GM23338 (cell line): ENCODE results near the gene WNT10A. TPM values are rescaled to one million over a fixed set of nuclear protein-coding genes. Genes with fewer than 3 reads are reported as not detected.

ENCODE experiments used
- ATAC-seq: fragments of 200-7000 bp; cut with Tn5 transposase; 3 replicates; pipeline ENCODE4 v1.9.1; 2020
- DNase-seq: peaks from one replicate; pipeline ENCODE4 v3.0.0-alpha.2; 2015; ENCODE audit warnings: low spot score
- H2AFZ ChIP-seq: fragments of 200-600 bp; sonication (generic); 2 replicates; pipeline ENCODE4 v1.8.0; 2016; ENCODE audit warnings: antibody characterized with exemption, mild to moderate bottlenecking, moderate library complexity
- H3F3A ChIP-seq: fragments of 200-600 bp; sonication (generic); replicated peaks from 2 replicates; pipeline ENCODE4 v1.8.0; 2017; ENCODE audit warnings: antibody characterized with exemption, mixed run types, low read depth
- H3K27ac ChIP-seq: fragments of 200-600 bp; sonication (generic); 2 replicates; pipeline ENCODE4 v1.6.1; 2016; ENCODE audit warnings: low read depth
- H3K27me3 ChIP-seq: fragments of 200-600 bp; sonication (generic); 2 replicates; pipeline ENCODE4 v1.8.0; 2016; ENCODE audit warnings: mild to moderate bottlenecking, mixed run types, moderate library complexity; ENCODE audit not compliant: insufficient read depth
- H3K36me3 ChIP-seq: fragments of 200-600 bp; sonication (generic); 2 replicates; pipeline ENCODE4 v1.8.0; 2016; ENCODE audit warnings: mild to moderate bottlenecking; ENCODE audit not compliant: insufficient read depth
- H3K4me1 ChIP-seq: fragments of 200-600 bp; sonication (generic); 2 replicates; pipeline ENCODE4 v1.8.0; 2016; ENCODE audit warnings: mild to moderate bottlenecking, moderate library complexity; ENCODE audit not compliant: insufficient read depth
- H3K4me2 ChIP-seq: fragments of 200-600 bp; sonication (generic); 2 replicates; pipeline ENCODE4 v1.7.1; 2017; ENCODE audit warnings: mixed run types
- H3K4me3 ChIP-seq: fragments of 200-600 bp; sonication (generic); 2 replicates; pipeline ENCODE4 v1.6.1; 2016; ENCODE audit warnings: mixed run types
- H3K79me2 ChIP-seq: fragments of 200-600 bp; sonication (generic); replicated peaks from 2 replicates; pipeline ENCODE4 v1.8.0; 2017; ENCODE audit warnings: mild to moderate bottlenecking; ENCODE audit not compliant: insufficient read depth
- H3K9me2 ChIP-seq: fragments of 200-600 bp; sonication (generic); 2 replicates; pipeline ENCODE4 v1.8.0; 2017; ENCODE audit not compliant: insufficient read depth
- H4K20me1 ChIP-seq: fragments of 200-600 bp; sonication (generic); replicated peaks from 2 replicates; pipeline ENCODE4 v1.8.0; 2017; ENCODE audit warnings: mild to moderate bottlenecking; ENCODE audit not compliant: insufficient read depth
- H3K27ac Mint-ChIP-seq: 2 replicates; pipeline ENCODE4 v1.8.0; 2020; ENCODE audit warnings: inconsistent platforms, mild to moderate bottlenecking, moderate library complexity, mixed read lengths
- H3K27me3 Mint-ChIP-seq: 3 replicates; pipeline ENCODE4 v1.8.0; 2022; ENCODE audit warnings: low read depth, mild to moderate bottlenecking, moderate library complexity, mixed read lengths, inconsistent platforms; ENCODE audit not compliant: insufficient read depth, poor library complexity
- H3K36me3 Mint-ChIP-seq: 3 replicates; pipeline ENCODE4 v1.8.0; 2021; ENCODE audit warnings: low read depth, mild to moderate bottlenecking, inconsistent platforms, moderate library complexity, mixed read lengths
- H3K4me1 Mint-ChIP-seq: 3 replicates; pipeline ENCODE4 v1.8.0; 2020; ENCODE audit warnings: mild to moderate bottlenecking, inconsistent platforms, mixed read lengths
- H3K4me3 Mint-ChIP-seq: 3 replicates; pipeline ENCODE4 v1.8.0; 2021; ENCODE audit warnings: moderate library complexity, mild to moderate bottlenecking, inconsistent platforms, mixed read lengths
- H3K9me3 Mint-ChIP-seq: 3 replicates; pipeline ENCODE4 v1.8.0; 2020; ENCODE audit warnings: moderate library complexity, mild to moderate bottlenecking, inconsistent platforms, mixed read lengths
- CREB1 ChIP-seq: fragments of 250-450 bp; sonication (Bioruptor Pico); IDR thresholded peaks from 2 replicates; pipeline ENCODE4 v1.5.0; 2020; ENCODE audit warnings: low read depth, mild to moderate bottlenecking, moderate library complexity
- ETS1 ChIP-seq: IDR thresholded peaks from 2 replicates; pipeline ENCODE4 v1.6.1; 2016; ENCODE audit warnings: antibody characterized with exemption
- EZH2 ChIP-seq: fragments of 200-600 bp; sonication (generic); IDR thresholded peaks from one replicate; pipeline ENCODE4 v1.8.0; 2017; ENCODE audit warnings: antibody characterized with exemption, mild to moderate bottlenecking, low read depth; ENCODE audit not compliant: unreplicated experiment
- EZH2phosphoT487 ChIP-seq: fragments of 200-600 bp; sonication (generic); IDR thresholded peaks from one replicate; pipeline ENCODE4 v1.8.1; 2018; ENCODE audit warnings: antibody characterized with exemption; ENCODE audit not compliant: unreplicated experiment
- JUNB ChIP-seq: IDR thresholded peaks from one replicate; pipeline ENCODE4 v1.6.1; 2016; ENCODE audit warnings: antibody characterized with exemption; ENCODE audit not compliant: unreplicated experiment
- NANOG ChIP-seq: IDR thresholded peaks from 2 replicates; pipeline ENCODE4 v1.6.1; 2016; ENCODE audit warnings: antibody characterized with exemption, borderline replicate concordance
- POLR2AphosphoS5 ChIP-seq: IDR thresholded peaks from 2 replicates; pipeline ENCODE4 v1.6.1; 2016; ENCODE audit warnings: antibody characterized with exemption, low read depth
- REST ChIP-seq: IDR thresholded peaks from one replicate; pipeline ENCODE4 v1.6.1; 2018; ENCODE audit warnings: antibody characterized with exemption; ENCODE audit not compliant: unreplicated experiment
- ZNF114 ChIP-seq: fragments of 250-450 bp; sonication (Bioruptor Pico); IDR thresholded peaks from 2 replicates; pipeline ENCODE4 v1.5.0; 2020; ENCODE audit warnings: mild to moderate bottlenecking, moderate library complexity
- ZNF331 ChIP-seq: fragments of 250-450 bp; sonication (Bioruptor Pico); IDR thresholded peaks from 2 replicates; pipeline ENCODE4 v1.5.0; 2020; ENCODE audit warnings: low read depth, mild to moderate bottlenecking, moderate library complexity
- polyA plus RNA-seq: library from polyadenylated mRNA; unstranded; fragments of >200 nt; fragmentation: Nextera tagmentation; extraction: Ambion mirVana; gene quantifications from 2 replicates; pipeline ENCODE4 v1.2.1, GENCODE V29; 2016
- total RNA-seq: library from RNA; depleted of rRNA; stranded (reverse); fragments of >200 nt; shearing (Covaris generic); gene quantifications from 2 replicates; pipeline ENCODE4 v1.2.3, GENCODE V29; 2014
- TF ChIP-seq, protein P1 (sequence below), 2 experiments: fragments of 200-600 bp in 1 of 2; sonication (generic) in 1 of 2; conservative IDR thresholded peaks; 2 replicates each; pipeline versions ENCODE4 v1.5.1 to v1.6.1; 2016 to 2017; ENCODE audit warnings: antibody characterized with exemption in 2 of 2, low read depth in 2 of 2, mild to moderate bottlenecking in 2 of 2, moderate library complexity in 1 of 2
- TF ChIP-seq, protein P2 (sequence below): fragments of 250-450 bp; sonication (Bioruptor Pico); IDR thresholded peaks from 2 replicates; pipeline ENCODE4 v1.5.0; 2020; ENCODE audit warnings: mild to moderate bottlenecking, moderate library complexity

The WNT10A gene
- total and polyA plus RNA-seq, 2 experiments from 2014 or later, result not detected

GRCh38 chr2:218839888-218840287, 40.8 kb upstream of the WNT10A start:
- no peak overlapping the region for H3K27ac ChIP-seq
- no peaks in the 10 kb centered on the region for H3F3A ChIP-seq
- H3K4me1 ChIP-seq, result no peaks in the 10 kb centered on the region; the same call in 1 of the 2 replicates
- no peak overlapping the region for H3K4me3 ChIP-seq
- no peaks in the 10 kb centered on the region for H3K79me2 ChIP-seq
- no peak overlapping the region for H2AFZ ChIP-seq
- H3K36me3 Mint-ChIP-seq, result 0 out of 3 replicates have a peak, but pooled peaks cover 2% of the 10 kb centered on the region
- no peak for ATAC-seq
- no peaks in the 10 kb centered on the region for H3K4me1 Mint-ChIP-seq
- H3K9me2 ChIP-seq, result no peaks in the 10 kb centered on the region
- H4K20me1 ChIP-seq, result no peaks in the 10 kb centered on the region
- no peak overlapping the region for H3K4me3 Mint-ChIP-seq
- TF ChIP-seq EZH2, result no peak
- TF ChIP-seq, protein P1, sequence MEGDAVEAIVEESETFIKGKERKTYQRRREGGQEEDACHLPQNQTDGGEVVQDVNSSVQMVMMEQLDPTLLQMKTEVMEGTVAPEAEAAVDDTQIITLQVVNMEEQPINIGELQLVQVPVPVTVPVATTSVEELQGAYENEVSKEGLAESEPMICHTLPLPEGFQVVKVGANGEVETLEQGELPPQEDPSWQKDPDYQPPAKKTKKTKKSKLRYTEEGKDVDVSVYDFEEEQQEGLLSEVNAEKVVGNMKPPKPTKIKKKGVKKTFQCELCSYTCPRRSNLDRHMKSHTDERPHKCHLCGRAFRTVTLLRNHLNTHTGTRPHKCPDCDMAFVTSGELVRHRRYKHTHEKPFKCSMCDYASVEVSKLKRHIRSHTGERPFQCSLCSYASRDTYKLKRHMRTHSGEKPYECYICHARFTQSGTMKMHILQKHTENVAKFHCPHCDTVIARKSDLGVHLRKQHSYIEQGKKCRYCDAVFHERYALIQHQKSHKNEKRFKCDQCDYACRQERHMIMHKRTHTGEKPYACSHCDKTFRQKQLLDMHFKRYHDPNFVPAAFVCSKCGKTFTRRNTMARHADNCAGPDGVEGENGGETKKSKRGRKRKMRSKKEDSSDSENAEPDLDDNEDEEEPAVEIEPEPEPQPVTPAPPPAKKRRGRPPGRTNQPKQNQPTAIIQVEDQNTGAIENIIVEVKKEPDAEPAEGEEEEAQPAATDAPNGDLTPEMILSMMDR (conservative IDR thresholded peaks at IDR 0.05; ENCODE audit: low read depth in 2 of 2), result no peak
- TF ChIP-seq NANOG, result no peak
- no peak for TF ChIP-seq ETS1
- no peak for TF ChIP-seq POLR2AphosphoS5
- no peak for TF ChIP-seq ZNF114 (CRISPR knock-in tag)
- TF ChIP-seq, protein P2, sequence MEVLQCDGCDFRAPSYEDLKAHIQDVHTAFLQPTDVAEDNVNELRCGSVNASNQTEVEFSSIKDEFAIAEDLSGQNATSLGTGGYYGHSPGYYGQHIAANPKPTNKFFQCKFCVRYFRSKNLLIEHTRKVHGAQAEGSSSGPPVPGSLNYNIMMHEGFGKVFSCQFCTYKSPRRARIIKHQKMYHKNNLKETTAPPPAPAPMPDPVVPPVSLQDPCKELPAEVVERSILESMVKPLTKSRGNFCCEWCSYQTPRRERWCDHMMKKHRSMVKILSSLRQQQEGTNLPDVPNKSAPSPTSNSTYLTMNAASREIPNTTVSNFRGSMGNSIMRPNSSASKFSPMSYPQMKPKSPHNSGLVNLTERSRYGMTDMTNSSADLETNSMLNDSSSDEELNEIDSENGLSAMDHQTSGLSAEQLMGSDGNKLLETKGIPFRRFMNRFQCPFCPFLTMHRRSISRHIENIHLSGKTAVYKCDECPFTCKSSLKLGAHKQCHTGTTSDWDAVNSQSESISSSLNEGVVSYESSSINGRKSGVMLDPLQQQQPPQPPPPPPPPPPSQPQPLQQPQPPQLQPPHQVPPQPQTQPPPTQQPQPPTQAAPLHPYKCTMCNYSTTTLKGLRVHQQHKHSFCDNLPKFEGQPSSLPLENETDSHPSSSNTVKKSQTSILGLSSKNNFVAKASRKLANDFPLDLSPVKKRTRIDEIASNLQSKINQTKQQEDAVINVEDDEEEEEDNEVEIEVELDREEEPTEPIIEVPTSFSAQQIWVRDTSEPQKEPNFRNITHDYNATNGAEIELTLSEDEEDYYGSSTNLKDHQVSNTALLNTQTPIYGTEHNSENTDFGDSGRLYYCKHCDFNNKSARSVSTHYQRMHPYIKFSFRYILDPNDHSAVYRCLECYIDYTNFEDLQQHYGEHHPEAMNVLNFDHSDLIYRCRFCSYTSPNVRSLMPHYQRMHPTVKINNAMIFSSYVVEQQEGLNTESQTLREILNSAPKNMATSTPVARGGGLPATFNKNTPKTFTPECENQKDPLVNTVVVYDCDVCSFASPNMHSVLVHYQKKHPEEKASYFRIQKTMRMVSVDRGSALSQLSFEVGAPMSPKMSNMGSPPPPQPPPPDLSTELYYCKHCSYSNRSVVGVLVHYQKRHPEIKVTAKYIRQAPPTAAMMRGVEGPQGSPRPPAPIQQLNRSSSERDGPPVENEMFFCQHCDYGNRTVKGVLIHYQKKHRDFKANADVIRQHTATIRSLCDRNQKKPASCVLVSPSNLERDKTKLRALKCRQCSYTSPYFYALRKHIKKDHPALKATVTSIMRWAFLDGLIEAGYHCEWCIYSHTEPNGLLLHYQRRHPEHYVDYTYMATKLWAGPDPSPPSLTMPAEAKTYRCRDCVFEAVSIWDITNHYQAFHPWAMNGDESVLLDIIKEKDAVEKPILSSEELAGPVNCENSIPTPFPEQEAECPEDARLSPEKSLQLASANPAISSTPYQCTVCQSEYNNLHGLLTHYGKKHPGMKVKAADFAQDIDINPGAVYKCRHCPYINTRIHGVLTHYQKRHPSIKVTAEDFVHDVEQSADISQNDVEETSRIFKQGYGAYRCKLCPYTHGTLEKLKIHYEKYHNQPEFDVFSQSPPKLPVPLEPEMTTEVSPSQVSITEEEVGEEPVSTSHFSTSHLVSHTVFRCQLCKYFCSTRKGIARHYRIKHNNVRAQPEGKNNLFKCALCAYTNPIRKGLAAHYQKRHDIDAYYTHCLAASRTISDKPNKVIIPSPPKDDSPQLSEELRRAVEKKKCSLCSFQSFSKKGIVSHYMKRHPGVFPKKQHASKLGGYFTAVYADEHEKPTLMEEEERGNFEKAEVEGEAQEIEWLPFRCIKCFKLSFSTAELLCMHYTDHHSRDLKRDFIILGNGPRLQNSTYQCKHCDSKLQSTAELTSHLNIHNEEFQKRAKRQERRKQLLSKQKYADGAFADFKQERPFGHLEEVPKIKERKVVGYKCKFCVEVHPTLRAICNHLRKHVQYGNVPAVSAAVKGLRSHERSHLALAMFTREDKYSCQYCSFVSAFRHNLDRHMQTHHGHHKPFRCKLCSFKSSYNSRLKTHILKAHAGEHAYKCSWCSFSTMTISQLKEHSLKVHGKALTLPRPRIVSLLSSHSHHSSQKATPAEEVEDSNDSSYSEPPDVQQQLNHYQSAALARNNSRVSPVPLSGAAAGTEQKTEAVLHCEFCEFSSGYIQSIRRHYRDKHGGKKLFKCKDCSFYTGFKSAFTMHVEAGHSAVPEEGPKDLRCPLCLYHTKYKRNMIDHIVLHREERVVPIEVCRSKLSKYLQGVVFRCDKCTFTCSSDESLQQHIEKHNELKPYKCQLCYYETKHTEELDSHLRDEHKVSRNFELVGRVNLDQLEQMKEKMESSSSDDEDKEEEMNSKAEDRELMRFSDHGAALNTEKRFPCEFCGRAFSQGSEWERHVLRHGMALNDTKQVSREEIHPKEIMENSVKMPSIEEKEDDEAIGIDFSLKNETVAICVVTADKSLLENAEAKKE (CRISPR knock-in tag), result no peak
- TF ChIP-seq CREB1 (CRISPR knock-in tag), result no peak
- TF ChIP-seq REST, result no peak
- no peak for TF ChIP-seq JUNB
- no peak for TF ChIP-seq ZNF331 (CRISPR knock-in tag)
- no peak for TF ChIP-seq EZH2phosphoT487
- H3K27me3 ChIP-seq, result no peaks in the 10 kb centered on the region
- H3K36me3 ChIP-seq, result no peaks in the 10 kb centered on the region
- H3K9me3 Mint-ChIP-seq, result peaks cover 20% of the 10 kb centered on the region
- H3K27ac Mint-ChIP-seq, result no peak overlapping the region
- no peaks in the 10 kb centered on the region for H3K27me3 Mint-ChIP-seq
- DNase-seq, result no peak
- H3K4me2 ChIP-seq, result no peak overlapping the region
